Ramos (cell line): ENCODE measurements around the gene CHL1.
"Not testable (repeated sequence)": the region's sequence is repeated elsewhere in the genome, so short reads cannot be mapped to it uniquely, and the experiment has no call there.

Experiments
- in situ Hi-C: fragments of 300-500 bp; cut with MboI; formaldehyde crosslinking; loops from one replicate; pipeline ENCODE4 v1.14.3; 2022; ENCODE audit warnings: low sequenced_read_pairs; ENCODE audit not compliant: unreplicated experiment

Gene CHL1

DNA sequence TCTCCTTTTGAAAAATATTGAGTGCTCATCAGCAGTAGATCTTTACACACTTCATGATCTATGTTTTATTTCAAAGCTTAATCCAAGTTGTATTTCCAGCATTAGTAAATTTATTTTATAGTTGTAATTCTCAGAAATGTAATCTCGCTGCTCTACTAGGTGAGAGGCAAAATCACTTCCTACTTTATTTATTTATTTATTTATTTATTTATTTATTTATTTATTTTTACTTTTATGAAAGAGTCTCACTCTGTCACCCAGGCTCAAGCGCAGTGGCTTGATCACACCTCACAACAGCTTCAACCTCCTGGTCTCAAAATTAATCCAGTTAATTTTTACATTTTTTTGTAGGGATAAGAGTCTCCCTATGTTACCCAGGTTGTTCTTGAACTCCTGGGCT lies 127.9 kb downstream of the CHL1 start:
- in situ Hi-C loops, result no loop called here

DNA sequence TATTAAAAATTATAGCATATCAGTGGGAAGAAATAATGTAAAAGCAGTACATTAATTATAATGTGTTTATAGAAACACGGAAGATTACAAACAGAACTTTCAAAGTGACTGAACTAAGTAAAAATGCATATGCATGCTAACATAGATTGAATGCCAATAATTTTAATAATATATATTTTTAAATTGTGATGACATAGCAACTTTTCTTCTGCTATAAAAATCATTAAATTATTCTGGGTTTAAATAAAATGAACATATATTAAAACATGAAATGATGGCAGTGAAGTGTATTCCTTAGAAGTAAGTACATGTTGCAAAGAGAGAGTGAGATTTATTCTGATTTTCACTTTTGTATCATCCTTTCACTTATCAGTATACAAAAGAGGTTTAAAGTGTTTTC lies 128.9 kb downstream of the CHL1 start:
- in situ Hi-C loops, result no loop called here

- in situ Hi-C loops, result no loop called here
These were observed 134.0 kb downstream of the CHL1 start for GRCh38 chr3:330494-331115.

DNA sequence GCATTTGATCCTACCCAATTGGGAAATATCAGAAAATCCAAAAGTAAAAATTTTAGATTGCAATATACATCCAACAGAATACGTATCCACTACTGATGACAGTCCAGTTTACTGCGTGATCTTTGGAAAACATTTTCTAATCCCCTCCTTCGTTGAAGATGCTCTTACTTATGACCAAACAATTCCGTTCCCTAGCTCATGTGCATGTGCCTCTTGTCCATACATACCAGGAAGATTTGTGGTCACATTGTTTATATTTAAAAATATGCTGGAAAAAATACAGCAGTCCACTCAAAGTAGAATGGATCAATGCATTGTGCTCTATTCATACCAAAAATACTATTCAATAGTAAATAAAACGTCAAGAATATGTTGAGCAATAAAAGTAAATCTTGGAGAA lies 135.3 kb downstream of the CHL1 start:
- in situ Hi-C loops, result no loop called here

DNA sequence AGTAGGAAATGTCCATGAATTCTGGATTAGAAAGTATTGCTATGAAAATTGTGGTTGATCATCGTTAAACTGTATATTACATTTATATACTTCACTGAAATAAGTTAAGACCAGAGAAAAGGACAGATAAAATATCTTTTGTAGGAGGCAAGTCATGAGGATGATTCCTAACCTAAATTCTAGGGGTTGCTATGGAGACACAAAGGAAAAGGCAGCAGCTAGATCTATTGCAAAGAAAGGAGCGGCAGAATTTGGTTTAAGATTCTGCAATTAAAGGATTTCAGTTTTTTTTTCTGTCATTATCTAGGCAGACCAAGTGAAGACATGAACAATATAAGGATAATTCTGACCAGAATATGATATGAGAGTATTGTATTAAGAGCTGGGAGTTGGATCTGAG lies 136.1 kb downstream of the CHL1 start:
- in situ Hi-C loops, result no loop called here

DNA sequence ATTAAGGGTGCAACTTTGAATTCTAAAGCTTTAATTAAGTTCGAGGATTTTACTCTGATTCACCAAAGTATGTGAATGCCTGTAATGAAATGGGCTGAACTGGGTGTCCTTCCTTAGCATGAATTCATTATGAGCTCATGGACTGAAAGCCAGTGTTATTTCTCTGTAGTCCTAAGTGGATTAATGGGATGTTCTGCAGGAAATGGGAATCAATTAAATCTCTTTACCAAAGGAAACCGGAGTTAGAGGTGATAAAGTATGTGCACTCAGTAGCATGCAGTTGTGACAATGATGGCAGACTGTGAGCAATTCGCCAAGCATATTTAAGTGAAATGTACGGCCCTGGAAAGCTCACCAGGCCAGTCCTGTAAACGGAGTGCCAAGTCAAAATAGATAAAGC lies 138.7 kb downstream of the CHL1 start:
- in situ Hi-C loops, result no loop called here

DNA sequence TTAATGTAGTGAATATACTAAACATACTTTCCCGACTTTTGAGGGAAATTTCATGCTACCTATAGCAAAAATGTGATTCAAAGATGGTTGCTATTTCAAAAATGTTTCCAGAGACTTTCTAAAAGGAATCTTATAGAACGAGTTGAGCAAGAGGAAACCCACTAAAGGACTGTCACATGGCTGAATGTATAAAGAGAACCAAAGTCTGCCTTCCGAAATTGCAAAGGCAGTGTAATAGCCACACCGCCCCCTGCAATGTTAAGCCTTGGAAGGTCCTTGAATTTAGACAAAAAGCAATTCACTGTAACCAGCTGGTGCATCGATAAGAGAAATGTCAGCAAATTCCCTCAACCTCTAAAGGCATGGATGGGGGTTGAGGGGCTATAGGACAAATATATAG lies 142.8 kb downstream of the CHL1 start:
- in situ Hi-C loops, result no loop called here

DNA sequence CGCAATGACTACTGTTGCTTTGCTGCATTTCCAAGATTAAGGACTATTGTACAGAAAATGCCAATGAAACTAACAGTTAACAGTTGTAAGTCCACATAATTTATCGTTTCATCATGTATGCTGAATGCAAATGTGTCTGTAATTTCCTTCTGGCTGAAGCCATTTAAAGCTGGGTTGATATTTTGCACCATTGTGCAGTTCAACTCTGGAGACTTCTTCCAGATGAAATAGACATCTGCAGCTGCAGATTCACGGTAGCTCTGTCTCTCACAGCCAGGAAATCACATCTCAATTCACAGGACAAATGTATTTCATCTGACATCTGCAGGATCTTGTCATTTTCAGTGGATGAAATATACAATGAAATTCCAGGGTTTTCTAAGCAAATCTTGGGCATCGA lies 145.4 kb downstream of the CHL1 start:
- in situ Hi-C loops, result no loop called here

DNA sequence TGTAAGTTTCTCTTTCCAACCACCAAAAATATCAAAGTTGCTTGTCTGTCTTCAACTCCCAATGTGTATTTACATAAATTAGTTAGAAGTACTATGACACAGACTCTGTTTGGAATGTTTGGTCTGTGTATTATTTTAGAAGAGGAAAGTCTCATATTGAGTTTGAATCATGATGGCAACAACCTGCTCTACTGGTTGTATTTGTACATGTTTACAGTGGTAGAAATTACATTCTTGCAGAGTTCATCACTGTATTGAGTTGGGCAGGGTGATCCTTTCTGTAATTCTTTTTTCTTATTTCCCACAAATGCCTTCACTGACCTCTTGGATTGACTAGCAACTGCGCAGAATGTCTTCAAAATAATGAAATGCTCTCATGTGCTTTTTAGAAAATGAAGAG lies 149.6 kb downstream of the CHL1 start:
- in situ Hi-C loops, result no loop called here

- in situ Hi-C loops, result no loop called here
These were observed 151.0 kb downstream of the CHL1 start for GRCh38 chr3:347581-347980.

DNA sequence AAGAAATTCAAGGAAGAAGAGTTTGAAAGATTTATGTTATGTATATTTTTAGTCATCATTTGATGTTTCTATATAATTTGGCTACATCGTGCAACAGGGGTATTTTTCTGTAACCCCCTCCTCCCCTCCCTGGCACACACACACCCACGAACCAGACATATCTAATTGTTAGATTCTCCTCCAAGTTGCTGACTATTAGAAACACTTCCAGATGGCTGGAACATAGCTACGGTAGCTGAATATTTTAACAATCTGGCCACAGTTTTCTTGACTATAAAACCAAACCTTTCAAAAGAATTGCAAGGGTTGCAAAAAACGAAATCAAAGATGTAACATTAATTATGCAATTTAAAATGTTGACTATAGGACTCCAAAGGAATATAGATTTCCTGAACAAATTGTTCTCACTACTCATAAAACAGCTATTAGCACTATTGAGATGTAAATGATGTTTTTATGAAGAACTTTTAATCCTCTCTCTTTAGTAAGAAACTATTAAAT lies 154.4 kb downstream of the CHL1 start:
- in situ Hi-C loops, result no loop called here

- in situ Hi-C loops, result no loop called here
These were observed 156.0 kb downstream of the CHL1 start for GRCh38 chr3:352599-352998.

DNA sequence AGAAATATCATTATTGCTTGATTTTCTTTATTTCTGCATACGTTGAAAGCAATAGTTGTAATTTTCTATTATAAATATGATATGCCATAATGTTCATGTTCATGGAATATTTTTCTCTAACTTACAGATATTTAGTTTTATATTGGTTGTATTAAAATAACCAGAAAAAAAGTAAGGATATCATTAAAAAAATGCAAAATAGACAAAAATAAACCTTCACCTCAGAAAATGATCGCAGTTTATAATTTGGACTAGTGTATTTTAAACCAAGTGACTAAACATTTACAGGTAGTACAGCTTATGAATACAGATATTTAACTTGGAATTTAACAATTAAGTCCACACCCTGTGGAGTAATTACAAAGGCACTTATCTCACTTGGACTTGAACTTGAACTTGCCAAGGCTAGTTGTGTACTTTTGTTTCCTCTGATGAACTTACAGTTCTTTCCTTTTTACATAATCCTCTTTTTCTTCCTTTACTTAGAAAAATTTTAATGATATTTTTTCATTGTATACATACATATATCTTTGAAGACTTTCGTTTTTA lies 156.7 kb downstream of the CHL1 start:
- in situ Hi-C loops, result no loop called here

GRCh38 chr3:354432-354831 lies 157.9 kb downstream of the CHL1 start:
- in situ Hi-C loops, result no loop called here

GRCh38 chr3:355622-356021 lies 159.1 kb downstream of the CHL1 start:
- in situ Hi-C loops, result no loop called here

GRCh38 chr3:356952-357351 lies 160.4 kb downstream of the CHL1 start:
- in situ Hi-C loops, result no loop called here

- in situ Hi-C loops, result no loop called here
These were observed 163.1 kb downstream of the CHL1 start for GRCh38 chr3:359672-360071.

GRCh38 chr3:362681-363338 lies 166.2 kb downstream of the CHL1 start:
- in situ Hi-C loops, result no loop called here

- in situ Hi-C loops, result no loop called here
These were observed 167.7 kb downstream of the CHL1 start for GRCh38 chr3:364287-364686.

DNA sequence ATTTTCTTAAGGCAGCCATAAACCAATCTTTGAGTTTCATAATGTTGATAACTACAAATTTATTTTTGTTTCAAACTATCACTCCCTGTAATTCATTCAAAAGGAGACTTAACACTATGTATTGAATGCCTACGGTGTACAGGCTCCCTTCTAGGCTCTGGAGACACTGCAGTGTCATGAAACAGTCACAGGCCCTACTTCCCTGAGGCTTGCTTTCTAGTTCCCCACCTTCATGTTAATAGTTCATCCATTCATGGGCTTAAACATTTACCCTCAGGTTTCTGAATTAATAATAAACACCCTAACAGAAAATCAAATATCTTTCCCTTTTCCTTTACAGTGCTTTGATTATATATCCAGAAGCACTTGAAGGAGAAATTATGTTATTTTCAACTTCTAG lies 168.7 kb downstream of the CHL1 start:
- in situ Hi-C loops, result no loop called here

DNA sequence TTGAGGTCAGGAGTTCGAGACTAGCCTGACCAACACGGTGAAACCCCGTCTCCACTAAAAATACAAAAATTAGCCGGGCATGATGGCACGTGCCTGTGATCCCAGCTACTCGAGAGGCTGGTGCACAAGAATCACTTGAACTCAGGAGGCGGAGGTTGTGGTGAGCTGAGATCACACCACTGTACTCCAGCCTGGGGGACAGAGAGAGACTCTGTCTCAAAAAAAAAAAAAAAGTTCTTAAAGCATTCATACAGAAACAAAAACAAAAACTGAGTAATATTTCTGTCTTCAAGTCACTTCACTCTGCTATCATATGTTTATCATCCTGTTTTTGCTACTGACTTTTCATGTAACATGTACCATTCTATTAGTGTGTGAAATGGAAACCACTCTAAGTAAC lies 169.7 kb downstream of the CHL1 start:
- in situ Hi-C loops, result not testable (repeated sequence)
